Lung (tissue), 12 donors: Measurements from ENCODE around the gene BLTP2. TPM values are rescaled to one million over a fixed set of nuclear protein-coding genes. Genes with fewer than 3 reads are reported as not detected.

ENCODE experiments used
- ATAC-seq: fragments of 200-7000 bp; cut with Tn5 transposase; one replicate; pipeline ENCODE4 v1.9.1; 2020; ENCODE audit warnings: moderate number of reproducible peaks; ENCODE audit not compliant: insufficient read depth, low FRiP score
- DNase-seq, 3 donors: peaks; one replicate each; pipeline ENCODE4 v3.0.0-alpha.2; 2013 to 2017
- H3K27ac ChIP-seq, 2 donors: one replicate each; pipeline ENCODE4 v1.5.1; 2013; ENCODE audit warnings: mild to moderate bottlenecking in 2 of 2, moderate library complexity in 2 of 2, control low read depth in 1 of 2, inconsistent platforms in 1 of 2, low read depth in 1 of 2, low read length in 1 of 2
- H3K27me3 ChIP-seq, 3 donors: one replicate each; pipeline ENCODE4 v1.5.1; 2013; ENCODE audit warnings: low read length in 2 of 3; ENCODE audit not compliant: control insufficient read depth in 3 of 3, insufficient read depth in 3 of 3
- H3K36me3 ChIP-seq, 4 donors: one replicate each; pipeline ENCODE4 v1.5.1; 2013; ENCODE audit warnings: low read length in 4 of 4, mild to moderate bottlenecking in 1 of 4, moderate library complexity in 1 of 4; ENCODE audit not compliant: control insufficient read depth in 4 of 4, insufficient read depth in 4 of 4
- H3K4me1 ChIP-seq, 5 donors: one replicate each; pipeline ENCODE4 v1.5.1; 2013; ENCODE audit warnings: low read length in 5 of 5, mild to moderate bottlenecking in 2 of 5, moderate library complexity in 1 of 5; ENCODE audit not compliant: control insufficient read depth in 5 of 5, insufficient read depth in 5 of 5
- H3K4me3 ChIP-seq: one replicate; pipeline ENCODE4 v1.5.1; 2013; ENCODE audit warnings: mild to moderate bottlenecking, control low read depth, moderate library complexity
- H3K9ac ChIP-seq, 2 donors: one replicate each; pipeline ENCODE4 v1.5.1; 2013; ENCODE audit warnings: low read length in 2 of 2, control low read depth in 1 of 2; ENCODE audit not compliant: insufficient read depth in 1 of 2
- H3K9me3 ChIP-seq, 4 donors: one replicate each; pipeline ENCODE4 v1.5.1; 2013; ENCODE audit warnings: low read length in 3 of 4, mild to moderate bottlenecking in 1 of 4, moderate library complexity in 1 of 4; ENCODE audit not compliant: control insufficient read depth in 4 of 4, insufficient read depth in 3 of 4
- CTCF ChIP-seq: IDR thresholded peaks from 2 replicates; pipeline ENCODE4 v1.5.1; 2012; ENCODE audit warnings: mild to moderate bottlenecking; ENCODE audit errors: control extremely low read depth, extremely low read depth
- WGBS, 2 donors: extraction: QIAGEN DNeasy Blood & Tissue Kit; methylation state at CpG; one replicate each; pipeline ENCODE4 v1.1.7; 2013; 5-methylcytosine and 5-hydroxymethylcytosine counted together
- polyA plus RNA-seq, 2 donors: library from polyadenylated mRNA; stranded (reverse); fragments of 200-250 nt; gene quantifications; one replicate each; pipeline ENCODE4 v1.2.1, GENCODE V29; 2013
- total RNA-seq, 2 donors: library from RNA; depleted of rRNA in 1 of 2; stranded (reverse); fragments of >200 nt in 1 of 2; gene quantifications; one replicate each; pipeline ENCODE4 v1.2.1, GENCODE V29; 2014 to 2021
- donor health status: control.
- donor health status: control.
- donor health status: Bipolar disorder and iron deficiency.
- donor health status: healthy.
- donor health status: DM: yes; HTN: yes; CAD: no.

The BLTP2 gene
- total and polyA plus RNA-seq, 4 donors: 23.4 to 147 (median 63.9) TPM

- no peak for DNase-seq
- H3K9ac ChIP-seq: no peak overlapping the region
- H3K4me3 ChIP-seq: no peak overlapping the region
- H3K27me3 ChIP-seq: no peaks in the 10 kb centered on the region
- no peak overlapping the region for H3K27ac ChIP-seq
- no peaks in the 10 kb centered on the region for H3K9me3 ChIP-seq
- no peak for ATAC-seq
- H3K4me1 ChIP-seq: peaks cover 4 to 19% (median 8%) of the 10 kb centered on the region in 5 donors
- no peak for TF ChIP-seq CTCF
- H3K36me3 ChIP-seq: peaks cover 42 to 54% (median 46%) of the 10 kb centered on the region in 4 donors
- WGBS, 2 donors: 90 to 99% methylated on average over 2 of the region's 2 CpGs
Observed at GRCh38 chr17:28641579-28641978, 3.4 kb downstream of the BLTP2 start.

GRCh38 chr17:28635506-28635905, 9.5 kb downstream of the BLTP2 start:
- Histone ChIP-seq H3K27me3 (no peaks in the 10 kb centered on the region), H3K27ac (no peak overlapping the region), H3K9ac (no peak overlapping the region), H3K4me3 (no peak overlapping the region), H3K4me1 (no peaks in the 10 kb centered on the region), H3K36me3 (peaks cover 59 to 81% (median 63%) of the 10 kb centered on the region in 4 donors), H3K9me3 (no peaks in the 10 kb centered on the region)
- DNase-seq (no peak), ATAC-seq (no peak)
- TF ChIP-seq CTCF: no peak
- 88 to 93% methylated on average over 1 of the region's 1 CpG for WGBS, 2 donors

GRCh38 chr17:28634206-28634865, 10.6 kb downstream of the BLTP2 start:
- no peak for TF ChIP-seq CTCF
- 76 to 86% methylated on average over 14 of the region's 14 CpGs for WGBS, 2 donors
- Histone ChIP-seq H3K36me3 (peaks cover 51 to 73% (median 55%) of the 10 kb centered on the region in 4 donors), H3K4me3 (no peak overlapping the region), H3K4me1 (no peaks in the 10 kb centered on the region), H3K27ac (no peak overlapping the region), H3K9me3 (no peaks in the 10 kb centered on the region), H3K27me3 (no peaks in the 10 kb centered on the region), H3K9ac (no peak overlapping the region)
- no peak for DNase-seq
- ATAC-seq: no peak

GRCh38 chr17:28626818-28627217, 18.1 kb downstream of the BLTP2 start:
- no peak overlapping the region for H3K4me3 ChIP-seq
- no peak for DNase-seq
- no peak for ATAC-seq
- no peaks in the 10 kb centered on the region for H3K9me3 ChIP-seq
- no peak overlapping the region for H3K9ac ChIP-seq
- H3K36me3 ChIP-seq: peaks cover 20 to 44% (median 29%) of the 10 kb centered on the region in 4 donors
- TF ChIP-seq CTCF: no peak
- no peak overlapping the region for H3K27ac ChIP-seq
- H3K27me3 ChIP-seq: no peaks in the 10 kb centered on the region
- no peaks in the 10 kb centered on the region for H3K4me1 ChIP-seq
- WGBS, 2 donors: 92% methylated on average over 4 of the region's 4 CpGs
